ENCODE measurements around the gene SOX6.

The SOX6 gene

GRCh38 chr11:16297332-16297731 lies 59.0 kb downstream of the SOX6 start:
- no peak overlapping the region for H3K27ac ChIP-seq (ENCODE audit: low read length)
- DNase-seq (ENCODE audit: low read depth, low spot score), result no peak
- no CpG with 5 or more reads among the region's 3 CpGs for WGBS (ENCODE audit: insufficient coverage, insufficient read length)
- H3K36me3 ChIP-seq (ENCODE audit: control insufficient read depth, insufficient read depth, low read length), result no peaks in the 10 kb centered on the region
- H3K9me3 ChIP-seq (ENCODE audit: control insufficient read depth, insufficient read depth, low read length), result no peaks in the 10 kb centered on the region
- H3K4me3 ChIP-seq (ENCODE audit: low read length), result no peak overlapping the region
- H3K4me1 ChIP-seq (ENCODE audit: control insufficient read depth, insufficient read depth, low read length), result no peaks in the 10 kb centered on the region
- no peaks in the 10 kb centered on the region for H3K27me3 ChIP-seq (ENCODE audit: control insufficient read depth, insufficient read depth, low read length)

- no peaks in the 10 kb centered on the region for H3K4me1 ChIP-seq (ENCODE audit: control insufficient read depth, insufficient read depth, low read length)
- no peak overlapping the region for H3K27ac ChIP-seq (ENCODE audit: low read length)
- no peaks in the 10 kb centered on the region for H3K36me3 ChIP-seq (ENCODE audit: control insufficient read depth, insufficient read depth, low read length)
- no peak for DNase-seq (ENCODE audit: low read depth, low spot score)
- no peaks in the 10 kb centered on the region for H3K9me3 ChIP-seq (ENCODE audit: control insufficient read depth, insufficient read depth, low read length)
- WGBS (ENCODE audit: insufficient coverage, insufficient read length), result no CpG with 5 or more reads among the region's 2 CpGs
- no peaks in the 10 kb centered on the region for H3K27me3 ChIP-seq (ENCODE audit: control insufficient read depth, insufficient read depth, low read length)
- H3K4me3 ChIP-seq (ENCODE audit: low read length), result no peak overlapping the region
Measured at GRCh38 chr11:16296273-16296672, 60.1 kb downstream of the SOX6 start.

GRCh38 chr11:16295592-16295991 lies 60.8 kb downstream of the SOX6 start:
- no peak overlapping the region for H3K4me3 ChIP-seq (ENCODE audit: low read length)
- H3K36me3 ChIP-seq (ENCODE audit: control insufficient read depth, insufficient read depth, low read length), result no peaks in the 10 kb centered on the region
- no peaks in the 10 kb centered on the region for H3K9me3 ChIP-seq (ENCODE audit: control insufficient read depth, insufficient read depth, low read length)
- no peaks in the 10 kb centered on the region for H3K4me1 ChIP-seq (ENCODE audit: control insufficient read depth, insufficient read depth, low read length)
- H3K27me3 ChIP-seq (ENCODE audit: control insufficient read depth, insufficient read depth, low read length), result no peaks in the 10 kb centered on the region
- no peak for DNase-seq (ENCODE audit: low read depth, low spot score)
- H3K27ac ChIP-seq (ENCODE audit: low read length), result no peak overlapping the region
- WGBS (ENCODE audit: insufficient coverage, insufficient read length), result no CpG with 5 or more reads among the region's 1 CpG

- H3K4me1 ChIP-seq (ENCODE audit: control insufficient read depth, insufficient read depth, low read length), result no peaks in the 10 kb centered on the region
- DNase-seq (ENCODE audit: low read depth, low spot score), result no peak
- no peaks in the 10 kb centered on the region for H3K36me3 ChIP-seq (ENCODE audit: control insufficient read depth, insufficient read depth, low read length)
- no peaks in the 10 kb centered on the region for H3K27me3 ChIP-seq (ENCODE audit: control insufficient read depth, insufficient read depth, low read length)
- no peak overlapping the region for H3K4me3 ChIP-seq (ENCODE audit: low read length)
- no peaks in the 10 kb centered on the region for H3K9me3 ChIP-seq (ENCODE audit: control insufficient read depth, insufficient read depth, low read length)
- H3K27ac ChIP-seq (ENCODE audit: low read length), result no peak overlapping the region
- WGBS (ENCODE audit: insufficient coverage, insufficient read length), result no CpG with 5 or more reads among the region's 2 CpGs
Measured at GRCh38 chr11:16293204-16293681, 63.1 kb downstream of the SOX6 start.

- no peaks in the 10 kb centered on the region for H3K4me1 ChIP-seq (ENCODE audit: control insufficient read depth, insufficient read depth, low read length)
- no peak overlapping the region for H3K4me3 ChIP-seq (ENCODE audit: low read length)
- no peak overlapping the region for H3K27ac ChIP-seq (ENCODE audit: low read length)
- no peaks in the 10 kb centered on the region for H3K36me3 ChIP-seq (ENCODE audit: control insufficient read depth, insufficient read depth, low read length)
- WGBS (ENCODE audit: insufficient coverage, insufficient read length), result no CpG with 5 or more reads among the region's 8 CpGs
- DNase-seq (ENCODE audit: low read depth, low spot score), result no peak
- H3K9me3 ChIP-seq (ENCODE audit: control insufficient read depth, insufficient read depth, low read length), result no peaks in the 10 kb centered on the region
- no peaks in the 10 kb centered on the region for H3K27me3 ChIP-seq (ENCODE audit: control insufficient read depth, insufficient read depth, low read length)
Measured at GRCh38 chr11:16292167-16292859, 64.0 kb downstream of the SOX6 start.

- Histone ChIP-seq H3K4me3 (ENCODE audit: low read length) (no peak overlapping the region), H3K4me1 (ENCODE audit: control insufficient read depth, insufficient read depth, low read length) (no peaks in the 10 kb centered on the region)
Measured at GRCh38 chr11:16291729-16292128, 64.6 kb downstream of the SOX6 start.

GRCh38 chr11:16289541-16289940 lies 66.8 kb downstream of the SOX6 start:
- no peak overlapping the region for H3K4me3 ChIP-seq (ENCODE audit: low read length)
- no peak overlapping the region for H3K27ac ChIP-seq (ENCODE audit: low read length)
- no peaks in the 10 kb centered on the region for H3K27me3 ChIP-seq (ENCODE audit: control insufficient read depth, insufficient read depth, low read length)
- no peaks in the 10 kb centered on the region for H3K9me3 ChIP-seq (ENCODE audit: control insufficient read depth, insufficient read depth, low read length)
- H3K4me1 ChIP-seq (ENCODE audit: control insufficient read depth, insufficient read depth, low read length), result no peaks in the 10 kb centered on the region
- DNase-seq (ENCODE audit: low read depth, low spot score), result no peak
- H3K36me3 ChIP-seq (ENCODE audit: control insufficient read depth, insufficient read depth, low read length), result no peaks in the 10 kb centered on the region
- WGBS (ENCODE audit: insufficient coverage, insufficient read length), result no CpG with 5 or more reads among the region's 3 CpGs

More at GRCh38 chr11:16291729-16292128, 64.6 kb downstream of the SOX6 start:
- 100% methylated on average over 1 of the region's 1 CpG for WGBS (ENCODE audit: insufficient coverage, insufficient read length)
- DNase-seq (ENCODE audit: low read depth, low spot score), result no peak
- Histone ChIP-seq H3K27ac (ENCODE audit: low read length) (no peak overlapping the region), H3K9me3 (ENCODE audit: control insufficient read depth, insufficient read depth, low read length) (no peaks in the 10 kb centered on the region), H3K36me3 (ENCODE audit: control insufficient read depth, insufficient read depth, low read length) (no peaks in the 10 kb centered on the region), H3K27me3 (ENCODE audit: control insufficient read depth, insufficient read depth, low read length) (no peaks in the 10 kb centered on the region)

- no peaks in the 10 kb centered on the region for H3K9me3 ChIP-seq (ENCODE audit: control insufficient read depth, insufficient read depth, low read length)
- no peak for DNase-seq (ENCODE audit: low read depth, low spot score)
- H3K4me3 ChIP-seq (ENCODE audit: low read length), result no peak overlapping the region
- no peaks in the 10 kb centered on the region for H3K27me3 ChIP-seq (ENCODE audit: control insufficient read depth, insufficient read depth, low read length)
- no peaks in the 10 kb centered on the region for H3K36me3 ChIP-seq (ENCODE audit: control insufficient read depth, insufficient read depth, low read length)
- WGBS (ENCODE audit: insufficient coverage, insufficient read length), result no CpG with 5 or more reads among the region's 3 CpGs
- no peak overlapping the region for H3K27ac ChIP-seq (ENCODE audit: low read length)
- H3K4me1 ChIP-seq (ENCODE audit: control insufficient read depth, insufficient read depth, low read length), result no peaks in the 10 kb centered on the region
Measured at GRCh38 chr11:16287630-16288280, 68.6 kb downstream of the SOX6 start.

- no peak for DNase-seq (ENCODE audit: low read depth, low spot score)
- no peaks in the 10 kb centered on the region for H3K27me3 ChIP-seq (ENCODE audit: control insufficient read depth, insufficient read depth, low read length)
- no CpG with 5 or more reads among the region's 3 CpGs for WGBS (ENCODE audit: insufficient coverage, insufficient read length)
- no peaks in the 10 kb centered on the region for H3K9me3 ChIP-seq (ENCODE audit: control insufficient read depth, insufficient read depth, low read length)
- H3K36me3 ChIP-seq (ENCODE audit: control insufficient read depth, insufficient read depth, low read length), result no peaks in the 10 kb centered on the region
- no peak overlapping the region for H3K4me3 ChIP-seq (ENCODE audit: low read length)
- no peak overlapping the region for H3K27ac ChIP-seq (ENCODE audit: low read length)
- H3K4me1 ChIP-seq (ENCODE audit: control insufficient read depth, insufficient read depth, low read length), result no peaks in the 10 kb centered on the region
Measured at GRCh38 chr11:16286095-16286494, 70.3 kb downstream of the SOX6 start.

- H3K27me3 ChIP-seq (ENCODE audit: control insufficient read depth, insufficient read depth, low read length), result no peaks in the 10 kb centered on the region
- H3K4me1 ChIP-seq (ENCODE audit: control insufficient read depth, insufficient read depth, low read length), result no peaks in the 10 kb centered on the region
- no peak for DNase-seq (ENCODE audit: low read depth, low spot score)
- H3K9me3 ChIP-seq (ENCODE audit: control insufficient read depth, insufficient read depth, low read length), result no peaks in the 10 kb centered on the region
- H3K27ac ChIP-seq (ENCODE audit: low read length), result no peak overlapping the region
- H3K36me3 ChIP-seq (ENCODE audit: control insufficient read depth, insufficient read depth, low read length), result no peaks in the 10 kb centered on the region
- no peak overlapping the region for H3K4me3 ChIP-seq (ENCODE audit: low read length)
- 100% methylated on average over 1 of the region's 5 CpGs for WGBS (ENCODE audit: insufficient coverage, insufficient read length)
Measured at GRCh38 chr11:16280256-16280682, 76.1 kb downstream of the SOX6 start.

- H3K9me3 ChIP-seq (ENCODE audit: control insufficient read depth, insufficient read depth, low read length), result no peaks in the 10 kb centered on the region
- H3K27me3 ChIP-seq (ENCODE audit: control insufficient read depth, insufficient read depth, low read length), result no peaks in the 10 kb centered on the region
- no peaks in the 10 kb centered on the region for H3K36me3 ChIP-seq (ENCODE audit: control insufficient read depth, insufficient read depth, low read length)
- no peak for DNase-seq (ENCODE audit: low read depth, low spot score)
- no peak overlapping the region for H3K4me3 ChIP-seq (ENCODE audit: low read length)
- H3K4me1 ChIP-seq (ENCODE audit: control insufficient read depth, insufficient read depth, low read length), result no peaks in the 10 kb centered on the region
- H3K27ac ChIP-seq (ENCODE audit: low read length), result no peak overlapping the region
Measured at GRCh38 chr11:16279524-16279923, 76.8 kb downstream of the SOX6 start.
